HG03442 (cell line): ENCODE data around the gene FBN1.
A peak's percentile ranks its signal among the peaks of the same experiment; 100 is the strongest.

ENCODE experiments used
- ATAC-seq: cut with Tn5 transposase; IDR thresholded peaks from one replicate; pipeline ENCODE4 v1.9.1; 2021; ENCODE audit warnings: mild to moderate bottlenecking, moderate library complexity; ENCODE audit not compliant: unreplicated experiment

Gene FBN1

GRCh38 chr15:48645558-48646330 lies at the start of gene FBN1:
TSS of gene FBN1 (minus strand) at chr15:48645709. CDS start at chr15:48644769, 940 bp downstream.
- peak; percentile 62 for ATAC-seq

- ATAC-seq: no peak
Observed at GRCh38 chr15:48693484-48693883, 48.0 kb upstream of the FBN1 start.

- no peak for ATAC-seq
Observed at GRCh38 chr15:48688493-48688892, 43.0 kb upstream of the FBN1 start.

GRCh38 chr15:48683991-48684765 lies 38.7 kb upstream of the FBN1 start:
- ATAC-seq: no peak

- no peak for ATAC-seq
Observed at GRCh38 chr15:48682942-48683651, 37.6 kb upstream of the FBN1 start.

GRCh38 chr15:48681353-48681752 lies 35.8 kb upstream of the FBN1 start:
- no peak for ATAC-seq

GRCh38 chr15:48680841-48681240 lies 35.3 kb upstream of the FBN1 start:
- ATAC-seq: no peak

GRCh38 chr15:48679952-48680351 lies 34.4 kb upstream of the FBN1 start:
- no peak for ATAC-seq

GRCh38 chr15:48678851-48679250 lies 33.3 kb upstream of the FBN1 start:
- no peak for ATAC-seq

GRCh38 chr15:48677821-48678220 lies 32.3 kb upstream of the FBN1 start:
- no peak for ATAC-seq

- no peak for ATAC-seq
Observed at GRCh38 chr15:48675436-48675835, 29.9 kb upstream of the FBN1 start.

GRCh38 chr15:48674876-48675275 lies 29.4 kb upstream of the FBN1 start:
- ATAC-seq: no peak

GRCh38 chr15:48672206-48672605 lies 26.7 kb upstream of the FBN1 start:
- ATAC-seq: no peak

GRCh38 chr15:48671103-48672022 lies 25.9 kb upstream of the FBN1 start:
- no peak for ATAC-seq

GRCh38 chr15:48667701-48668100 lies 22.2 kb upstream of the FBN1 start:
- no peak for ATAC-seq

GRCh38 chr15:48664436-48664835 lies 18.9 kb upstream of the FBN1 start:
- no peak for ATAC-seq

GRCh38 chr15:48657950-48658591 lies 12.6 kb upstream of the FBN1 start:
- ATAC-seq: no peak

GRCh38 chr15:48654801-48655200 lies 9.3 kb upstream of the FBN1 start:
- no peak for ATAC-seq

- no peak for ATAC-seq
Observed at GRCh38 chr15:48653913-48654670, 8.6 kb upstream of the FBN1 start.
